ENCODE data around the gene POGLUT3. TPM values are rescaled to one million over a fixed set of nuclear protein-coding genes. Genes with fewer than 3 reads are reported as not detected.

The POGLUT3 gene
- total RNA-seq, 4 donors from 2014 or later: 7.5 to 18.8 (median 14.4) TPM

DNA sequence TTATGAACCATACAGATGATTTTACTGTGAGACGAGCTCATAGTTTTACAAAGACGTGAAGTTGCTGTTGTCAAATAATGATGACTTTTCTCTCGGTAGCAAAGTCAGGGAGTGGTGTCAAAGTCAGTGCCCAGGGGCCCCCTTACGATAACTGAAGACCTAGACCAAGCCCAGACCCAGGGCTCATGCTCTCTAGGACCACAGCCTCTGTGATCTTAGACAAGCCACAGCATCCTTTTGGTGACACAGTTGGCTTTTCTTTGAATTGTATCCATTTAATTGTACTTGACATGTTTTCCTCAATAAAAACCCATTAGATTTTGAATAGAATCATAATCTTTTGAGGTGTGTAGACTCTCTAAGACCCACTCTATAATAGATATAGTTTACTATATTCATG lies 17.9 kb upstream of the POGLUT3 start:
- 100% methylated on average over 4 of the region's 4 CpGs for whole genome bisulfite sequencing
- peaks cover 44% of the 10 kb centered on the region for H3K36me3 ChIP-seq
- TF ChIP-seq EP300 (IDR thresholded peaks at IDR 0.05): no peak
- TF ChIP-seq, protein P1, sequence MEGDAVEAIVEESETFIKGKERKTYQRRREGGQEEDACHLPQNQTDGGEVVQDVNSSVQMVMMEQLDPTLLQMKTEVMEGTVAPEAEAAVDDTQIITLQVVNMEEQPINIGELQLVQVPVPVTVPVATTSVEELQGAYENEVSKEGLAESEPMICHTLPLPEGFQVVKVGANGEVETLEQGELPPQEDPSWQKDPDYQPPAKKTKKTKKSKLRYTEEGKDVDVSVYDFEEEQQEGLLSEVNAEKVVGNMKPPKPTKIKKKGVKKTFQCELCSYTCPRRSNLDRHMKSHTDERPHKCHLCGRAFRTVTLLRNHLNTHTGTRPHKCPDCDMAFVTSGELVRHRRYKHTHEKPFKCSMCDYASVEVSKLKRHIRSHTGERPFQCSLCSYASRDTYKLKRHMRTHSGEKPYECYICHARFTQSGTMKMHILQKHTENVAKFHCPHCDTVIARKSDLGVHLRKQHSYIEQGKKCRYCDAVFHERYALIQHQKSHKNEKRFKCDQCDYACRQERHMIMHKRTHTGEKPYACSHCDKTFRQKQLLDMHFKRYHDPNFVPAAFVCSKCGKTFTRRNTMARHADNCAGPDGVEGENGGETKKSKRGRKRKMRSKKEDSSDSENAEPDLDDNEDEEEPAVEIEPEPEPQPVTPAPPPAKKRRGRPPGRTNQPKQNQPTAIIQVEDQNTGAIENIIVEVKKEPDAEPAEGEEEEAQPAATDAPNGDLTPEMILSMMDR (IDR thresholded peaks at IDR 0.05): no peak
- TF ChIP-seq POLR2AphosphoS5 (IDR thresholded peaks at IDR 0.05): no peak
- no peak for TF ChIP-seq POLR2A (IDR thresholded peaks at IDR 0.05)
- no peaks in the 10 kb centered on the region for H3K27me3 ChIP-seq
- H3K27ac ChIP-seq: no peak overlapping the region
- H3K4me3 ChIP-seq: no peak overlapping the region
- no peak for DNase-seq (ENCODE audit: low spot score in 2 of 2)
- H3K9me3 ChIP-seq: no peaks in the 10 kb centered on the region
- H3K4me1 ChIP-seq: no peaks in the 10 kb centered on the region

DNA sequence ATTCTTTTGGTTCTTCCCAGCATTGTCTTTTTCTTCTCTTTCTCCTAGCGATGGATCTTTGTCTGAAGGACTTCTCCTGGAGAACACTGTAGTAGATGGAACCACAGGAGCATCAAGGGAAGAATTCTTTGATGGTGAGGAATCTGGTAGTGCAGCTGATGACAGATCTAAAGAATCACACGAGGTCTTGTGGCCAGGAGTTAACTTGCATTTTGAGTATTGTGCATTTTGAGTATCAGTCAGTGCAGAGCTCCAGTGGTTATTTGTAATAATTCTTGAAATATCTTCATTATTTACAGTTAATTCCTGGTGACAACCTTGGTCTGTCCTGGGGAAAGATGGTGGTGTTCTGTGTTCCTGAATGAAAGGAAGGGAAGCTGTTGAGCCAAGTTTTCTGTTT lies 14.5 kb upstream of the POGLUT3 start:
- no peak for DNase-seq (ENCODE audit: low spot score in 2 of 2)
- Histone ChIP-seq H3K36me3 (peaks cover 50% of the 10 kb centered on the region), H3K9me3 (no peaks in the 10 kb centered on the region), H3K27me3 (no peaks in the 10 kb centered on the region), H3K4me1 (no peaks in the 10 kb centered on the region), H3K27ac (no peak overlapping the region), H3K4me3 (no peak overlapping the region)
- WGBS: 91% methylated on average over 2 of the region's 2 CpGs
- TF ChIP-seq EP300 (IDR thresholded peaks at IDR 0.05): no peak
- TF ChIP-seq, protein P1 (IDR thresholded peaks at IDR 0.05): no peak
- no peak for TF ChIP-seq POLR2AphosphoS5 (IDR thresholded peaks at IDR 0.05)
- TF ChIP-seq POLR2A (IDR thresholded peaks at IDR 0.05): no peak

DNA sequence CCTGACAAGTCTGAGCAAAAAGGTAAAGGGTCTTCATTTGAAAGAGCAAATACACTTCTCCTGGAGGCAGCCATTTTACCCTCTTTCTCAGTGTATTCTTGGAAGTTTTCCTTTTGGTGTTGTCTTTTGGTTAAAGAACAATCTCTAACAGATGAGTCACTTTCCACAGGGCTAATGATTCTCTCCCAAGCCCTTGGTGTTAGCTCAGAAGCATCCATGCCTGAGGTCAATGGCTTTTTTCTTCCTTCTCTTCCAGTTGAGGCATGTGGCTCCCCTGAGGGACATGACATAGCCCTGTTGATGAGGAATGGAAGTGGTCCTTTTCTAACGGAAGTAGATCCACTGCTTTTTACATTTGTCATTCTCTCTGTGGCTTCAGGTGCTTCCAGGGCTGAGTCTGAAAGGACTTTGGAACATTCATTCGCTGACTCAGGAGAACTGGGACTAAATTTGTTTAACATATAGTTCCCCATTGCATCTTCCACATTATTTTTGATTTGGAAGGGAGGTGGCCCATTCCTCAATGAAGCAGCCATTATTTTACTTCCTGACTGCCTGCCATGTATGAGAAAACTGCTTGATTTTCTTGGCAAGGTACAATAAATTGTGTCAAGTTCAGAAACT lies 13.8 kb upstream of the POGLUT3 start:
- H3K27ac ChIP-seq: no peak overlapping the region
- H3K27me3 ChIP-seq: no peaks in the 10 kb centered on the region
- DNase-seq (ENCODE audit: low spot score in 2 of 2): no peak
- no peaks in the 10 kb centered on the region for H3K4me1 ChIP-seq
- WGBS: 90% methylated on average over 2 of the region's 2 CpGs
- H3K9me3 ChIP-seq: no peaks in the 10 kb centered on the region
- H3K36me3 ChIP-seq: peaks cover 42% of the 10 kb centered on the region
- TF ChIP-seq POLR2AphosphoS5 (IDR thresholded peaks at IDR 0.05) (no peak), POLR2A (IDR thresholded peaks at IDR 0.05) (no peak), EP300 (IDR thresholded peaks at IDR 0.05) (no peak)
- no peak overlapping the region for H3K4me3 ChIP-seq

DNA sequence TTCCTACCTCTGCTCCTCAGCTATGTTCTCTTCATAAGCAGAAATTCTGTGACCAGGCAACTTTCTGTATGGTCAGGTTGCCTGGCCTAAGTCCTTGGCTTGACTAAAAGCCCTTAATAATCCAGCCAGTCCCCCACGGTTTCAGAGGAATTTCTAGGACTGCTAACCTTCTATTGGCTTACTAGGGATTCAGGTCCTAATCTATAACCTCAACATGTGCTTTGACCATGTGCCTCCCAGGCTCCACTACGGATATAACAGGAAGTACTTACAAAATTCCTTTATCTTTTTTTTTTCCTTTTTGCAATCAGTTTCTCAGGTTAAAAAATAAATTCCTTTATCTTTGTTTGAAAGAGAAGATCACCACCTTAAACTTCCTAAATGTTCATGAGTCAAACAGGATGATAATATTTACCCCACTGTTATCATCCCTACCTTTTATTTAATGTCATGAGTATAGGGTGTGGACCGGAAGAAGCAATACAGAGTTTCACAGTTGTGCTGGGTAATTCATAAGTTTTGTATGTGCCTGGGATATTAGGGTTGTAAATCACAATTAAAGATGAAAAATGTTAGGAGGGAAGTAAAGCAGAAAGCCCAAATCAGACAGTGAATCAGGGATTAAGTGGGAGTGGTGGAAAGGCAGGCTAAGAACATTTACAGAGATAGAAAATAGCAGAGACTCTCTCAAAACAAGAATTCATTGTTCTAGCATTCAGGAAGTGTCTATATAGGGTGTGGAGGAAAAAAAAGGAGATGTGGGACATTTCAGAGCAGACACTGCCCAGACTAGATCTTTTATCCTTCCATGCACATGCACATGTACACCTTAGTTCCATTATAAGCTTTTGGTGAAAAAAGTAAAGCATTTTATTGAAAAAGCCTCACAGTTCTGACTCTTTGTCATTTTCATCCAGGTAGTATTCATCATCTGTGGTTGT lies 10.7 kb upstream of the POGLUT3 start:
- TF ChIP-seq, protein P1 (IDR thresholded peaks at IDR 0.05): no peak
- TF ChIP-seq POLR2AphosphoS5 (IDR thresholded peaks at IDR 0.05) (no peak), EP300 (IDR thresholded peaks at IDR 0.05) (no peak), POLR2A (IDR thresholded peaks at IDR 0.05) (no peak)
- DNase-seq (ENCODE audit: low spot score in 2 of 2): no peak
- no peak overlapping the region for H3K4me3 ChIP-seq
- H3K27ac ChIP-seq: no peak overlapping the region
- WGBS: 52% methylated on average over 3 of the region's 3 CpGs
- H3K27me3 ChIP-seq: no peaks in the 10 kb centered on the region
- H3K9me3 ChIP-seq: no peaks in the 10 kb centered on the region
- no peaks in the 10 kb centered on the region for H3K4me1 ChIP-seq
- peaks cover 22% of the 10 kb centered on the region for H3K36me3 ChIP-seq

DNA sequence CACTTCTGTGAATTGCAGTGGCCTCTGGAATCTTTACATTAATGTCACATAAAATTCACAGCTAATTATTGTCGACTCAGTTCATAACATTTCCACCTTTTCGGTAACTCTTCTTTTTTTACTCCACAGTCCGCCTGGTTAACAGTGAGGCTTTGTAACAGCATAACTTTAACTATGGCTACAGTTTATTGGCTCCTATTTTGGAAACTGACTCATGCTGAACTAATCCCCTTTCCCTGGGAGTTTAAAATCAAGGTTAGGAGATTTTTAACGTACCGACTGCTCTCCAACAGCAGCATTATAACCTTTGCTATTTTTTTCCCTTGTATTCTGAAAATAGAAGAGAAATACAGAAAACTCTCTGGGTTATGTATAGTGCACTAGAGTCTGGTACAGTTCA lies 3.2 kb upstream of the POGLUT3 start:
- H3K9me3 ChIP-seq: no peaks in the 10 kb centered on the region
- peaks cover 39% of the 10 kb centered on the region for H3K4me1 ChIP-seq
- H3K36me3 ChIP-seq: no peaks in the 10 kb centered on the region
- TF ChIP-seq POLR2AphosphoS5 (IDR thresholded peaks at IDR 0.05): no peak
- no peak for TF ChIP-seq EP300 (IDR thresholded peaks at IDR 0.05)
- no peak for TF ChIP-seq POLR2A (IDR thresholded peaks at IDR 0.05)
- TF ChIP-seq, protein P1 (IDR thresholded peaks at IDR 0.05): no peak
- H3K27ac ChIP-seq: peak overlapping the region; percentile 64
- WGBS: 65% methylated on average over 5 of the region's 5 CpGs
- H3K27me3 ChIP-seq: no peaks in the 10 kb centered on the region
- DNase-seq (ENCODE audit: low spot score in 2 of 2): no peak
- H3K4me3 ChIP-seq: no peak overlapping the region
